ENCODE results near the gene UBL3.

The UBL3 gene

GRCh38 chr13:29856426-29856825 is 6.0 kb upstream of the UBL3 start:
- DNase-seq (ENCODE audit: low read depth): no peak

DNA sequence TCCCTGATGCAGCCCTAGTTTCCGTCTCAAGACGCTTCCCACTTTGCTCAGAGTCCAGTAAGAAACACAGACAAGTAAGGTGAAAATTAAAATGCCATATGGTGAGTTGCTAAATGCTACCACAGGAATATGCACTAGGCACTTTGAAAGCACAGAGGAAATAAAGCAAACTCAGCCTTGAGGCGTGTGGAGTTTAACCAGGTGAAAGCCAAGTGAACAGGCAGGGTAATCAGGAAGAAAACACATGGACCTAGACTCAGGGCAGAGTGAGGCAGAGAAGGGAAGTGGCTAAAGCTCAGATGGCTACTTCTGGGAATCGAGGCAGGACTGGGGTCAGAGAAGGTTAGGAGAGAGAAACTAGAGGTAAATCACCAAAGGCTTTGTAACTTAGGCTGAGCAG is 5.4 kb upstream of the UBL3 start:
- no peak for DNase-seq (ENCODE audit: low read depth)

GRCh38 chr13:29855009-29855408 is 4.6 kb upstream of the UBL3 start:
- no peak for DNase-seq (ENCODE audit: low read depth)

- no peak for DNase-seq (ENCODE audit: low read depth)
These were observed 2.7 kb upstream of the UBL3 start for GRCh38 chr13:29853131-29853530.

DNA sequence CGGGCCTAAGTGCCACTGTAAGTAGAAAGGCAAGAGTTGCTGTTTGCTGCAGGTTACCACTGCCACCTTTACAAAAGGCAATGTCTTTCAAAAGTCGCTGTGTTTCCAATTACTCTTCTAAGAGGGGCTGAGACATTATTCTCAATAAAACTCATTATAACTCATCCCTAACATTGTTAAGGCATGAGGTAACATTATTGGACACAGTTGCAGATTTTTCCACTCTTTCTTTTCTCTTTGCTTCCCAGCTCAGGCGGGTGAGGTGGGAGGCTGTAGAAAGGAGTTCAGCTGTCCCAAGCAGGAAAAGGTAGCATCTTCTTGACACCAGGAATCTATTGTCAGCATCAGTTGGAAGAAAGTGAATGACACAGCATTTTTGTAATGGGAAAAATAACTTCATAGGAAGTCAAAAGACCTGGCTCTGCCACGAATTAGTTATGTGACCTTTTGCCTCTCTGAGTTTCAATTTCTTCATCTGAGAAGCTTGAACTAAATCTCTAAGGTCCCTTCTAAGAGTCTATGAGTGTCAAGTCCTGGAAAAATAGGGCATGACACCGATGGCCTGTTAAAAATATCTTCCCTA is 2.1 kb upstream of the UBL3 start:
- DNase-seq (ENCODE audit: low read depth): no peak

GRCh38 chr13:29849731-29850212 is 645 bp downstream of the UBL3 start:
- peak; percentile 2 for DNase-seq (ENCODE audit: low read depth)

DNA sequence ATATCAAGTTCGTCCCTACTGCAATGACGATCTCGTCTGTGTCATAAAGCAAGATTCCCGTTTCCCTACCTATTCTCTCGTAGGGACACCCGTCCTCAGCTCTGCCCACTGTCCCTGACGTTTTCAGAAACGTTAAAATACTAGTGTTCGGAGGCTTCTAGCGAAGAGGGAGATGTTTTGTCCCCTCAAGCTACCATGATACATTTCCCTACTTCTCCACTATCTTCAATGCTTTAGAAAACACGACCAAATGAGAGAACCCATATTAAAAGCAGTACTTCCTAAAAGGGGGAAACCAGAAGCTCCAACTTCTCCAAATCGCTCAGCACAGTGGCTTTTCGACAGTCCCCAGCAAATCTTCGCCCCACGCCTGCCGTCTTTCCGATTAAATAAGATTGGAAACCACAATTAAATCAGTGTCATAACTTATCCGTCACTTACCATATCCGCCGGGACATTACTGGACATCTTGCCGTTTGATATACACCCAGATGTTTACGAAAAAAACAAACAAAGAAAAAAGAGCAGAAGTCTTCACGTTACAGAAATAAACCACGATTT is 1.3 kb downstream of the UBL3 start:
- DNase-seq (ENCODE audit: low read depth): peak; percentile 4

- no peak for DNase-seq (ENCODE audit: low read depth)
These were observed 2.9 kb downstream of the UBL3 start for GRCh38 chr13:29847501-29847983.

DNA sequence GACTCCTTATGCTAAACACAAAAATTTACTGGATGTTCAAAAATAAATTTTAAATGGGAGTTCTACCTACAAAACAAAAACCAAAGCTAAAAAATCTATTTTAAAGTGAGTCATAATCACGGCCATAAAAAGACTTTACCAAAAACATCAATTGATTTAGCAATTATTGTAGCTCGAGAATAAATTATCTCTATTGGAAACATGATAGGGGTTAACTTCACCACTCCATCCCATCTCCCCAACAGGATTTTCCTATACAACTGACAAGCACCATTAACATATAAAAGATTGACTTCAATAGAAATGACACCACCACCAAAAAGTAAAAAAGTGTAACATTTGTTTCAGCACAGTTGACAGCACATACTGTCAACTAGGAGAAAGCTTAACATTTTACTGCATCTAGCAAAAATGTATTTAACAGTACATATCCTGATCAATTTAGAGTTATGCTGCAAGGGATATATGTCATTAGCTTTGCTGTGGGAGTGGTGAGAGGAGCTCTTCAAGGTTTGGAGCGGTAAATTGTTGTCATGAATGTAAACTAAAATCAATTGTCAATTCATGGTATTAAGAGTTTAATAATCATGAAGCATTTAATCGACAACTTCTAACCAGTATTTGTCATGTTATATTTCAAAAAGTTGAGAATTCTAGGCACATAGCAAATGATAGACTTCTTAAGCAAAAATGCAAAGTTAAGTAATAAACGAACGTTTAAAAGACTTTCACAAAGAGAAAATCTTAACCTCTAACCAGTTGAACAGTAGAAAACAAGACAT is 3.8 kb downstream of the UBL3 start:
- DNase-seq (ENCODE audit: low read depth): no peak

DNA sequence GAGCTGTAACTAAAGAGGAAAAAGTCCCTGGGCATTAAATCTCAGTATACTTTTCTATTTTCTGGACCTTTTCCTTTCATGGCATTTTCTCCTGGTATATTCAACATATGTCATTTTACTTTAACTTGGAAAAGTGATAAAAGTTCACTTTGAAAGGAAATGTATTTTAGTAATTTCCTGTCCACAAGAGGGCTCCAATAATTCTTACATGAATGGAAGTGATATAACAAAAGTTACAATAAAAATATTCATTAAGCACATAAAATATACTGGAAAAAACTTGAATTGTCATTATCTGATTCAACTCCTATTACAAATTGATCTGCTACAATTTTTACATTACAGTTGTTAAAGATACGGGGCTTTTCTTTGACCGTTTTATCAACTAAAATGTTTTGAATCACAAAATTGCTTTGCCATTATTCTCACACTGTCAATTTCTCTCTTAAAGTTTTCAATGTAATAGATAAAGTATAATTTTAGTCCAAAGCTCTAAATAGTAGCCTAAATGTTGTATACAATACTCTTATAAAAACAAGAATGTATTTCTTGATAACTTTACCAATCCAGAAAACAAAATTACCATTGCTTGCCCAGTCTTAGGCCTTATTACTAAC is 4.9 kb downstream of the UBL3 start:
- no peak for DNase-seq (ENCODE audit: low read depth)

- no peak for DNase-seq (ENCODE audit: low read depth)
These were observed 6.0 kb downstream of the UBL3 start for GRCh38 chr13:29844441-29844840.

GRCh38 chr13:29840585-29840984 is 9.8 kb downstream of the UBL3 start:
- DNase-seq (ENCODE audit: low read depth): no peak

DNA sequence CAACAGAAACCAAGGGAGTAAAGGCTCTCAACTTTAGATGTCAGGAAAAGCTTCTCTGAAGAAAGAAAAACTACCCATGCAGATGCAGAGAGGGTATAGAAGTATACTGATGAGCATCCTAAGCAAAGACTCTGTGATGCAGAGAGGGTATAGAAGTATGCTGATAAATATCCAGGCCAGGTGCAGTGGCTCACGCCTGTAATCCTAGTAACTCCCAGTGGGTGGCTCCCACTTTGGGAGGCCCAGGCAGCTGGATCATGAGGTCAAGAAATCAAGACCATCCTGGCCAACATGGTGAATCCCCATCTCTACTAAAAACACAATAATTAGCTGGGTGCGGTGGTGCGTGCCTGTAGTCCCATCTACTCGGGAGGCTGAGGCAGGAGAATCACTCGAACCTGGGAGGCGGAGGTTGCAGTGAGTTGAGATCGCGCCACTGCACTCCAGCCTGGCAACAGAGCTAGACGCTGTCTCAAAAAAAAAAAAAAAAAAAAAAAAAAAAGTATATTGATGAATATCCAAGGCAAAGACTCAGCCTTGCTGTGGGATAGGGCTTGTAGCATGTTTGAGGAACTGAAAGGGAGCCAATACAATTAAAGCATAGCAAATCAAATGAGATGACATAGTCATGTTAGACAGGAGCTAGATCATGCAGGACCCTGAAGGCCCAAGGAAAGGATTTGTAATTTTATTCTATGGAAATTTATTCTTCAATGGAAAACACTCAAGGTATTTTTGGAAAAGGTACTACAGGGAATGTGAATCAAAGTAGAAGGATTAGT is 14.9 kb downstream of the UBL3 start:
- DNase-seq (ENCODE audit: low read depth): no peak

- DNase-seq (ENCODE audit: low read depth): no peak
These were observed 17.6 kb downstream of the UBL3 start for GRCh38 chr13:29832761-29833298.

GRCh38 chr13:29830000-29830399 is 20.4 kb downstream of the UBL3 start:
- no peak for DNase-seq (ENCODE audit: low read depth)

- DNase-seq (ENCODE audit: low read depth): no peak
These were observed 31.3 kb downstream of the UBL3 start for GRCh38 chr13:29819143-29819542.

DNA sequence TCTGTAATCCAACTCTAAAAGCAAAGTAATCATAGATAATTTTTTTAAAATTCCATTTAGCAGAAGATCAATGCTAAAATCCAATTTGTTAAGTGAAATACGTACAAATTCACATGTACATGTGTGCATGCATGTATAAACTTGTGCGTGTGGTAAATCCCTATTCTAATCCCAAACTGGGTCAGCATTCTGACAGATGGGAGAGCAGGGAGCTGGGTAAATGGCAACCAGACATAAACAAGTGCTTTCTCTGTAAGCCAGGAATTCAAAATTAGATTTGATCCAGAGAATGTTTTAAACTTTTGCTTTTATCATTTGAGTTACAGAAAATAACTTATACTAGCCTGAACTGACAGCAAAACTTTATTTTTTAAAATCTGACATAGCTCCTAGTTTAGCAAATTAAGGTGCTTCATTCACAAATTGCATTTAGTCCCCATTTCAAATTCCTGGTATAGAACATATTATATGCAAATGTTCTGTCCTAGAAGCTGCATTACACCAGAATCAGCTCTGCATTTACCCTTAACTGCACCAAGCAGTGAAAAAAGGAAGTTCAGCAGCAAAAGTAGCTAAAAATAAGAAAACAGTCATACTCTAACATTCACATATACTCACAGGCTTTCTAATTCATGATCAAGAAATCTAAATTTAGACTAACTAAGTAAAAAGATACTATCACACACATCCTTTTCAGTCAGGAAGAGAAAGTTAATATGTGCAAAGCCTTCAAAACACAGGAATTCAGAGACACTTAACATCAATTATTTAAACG is 32.6 kb downstream of the UBL3 start:
- no peak for DNase-seq (ENCODE audit: low read depth)

DNA sequence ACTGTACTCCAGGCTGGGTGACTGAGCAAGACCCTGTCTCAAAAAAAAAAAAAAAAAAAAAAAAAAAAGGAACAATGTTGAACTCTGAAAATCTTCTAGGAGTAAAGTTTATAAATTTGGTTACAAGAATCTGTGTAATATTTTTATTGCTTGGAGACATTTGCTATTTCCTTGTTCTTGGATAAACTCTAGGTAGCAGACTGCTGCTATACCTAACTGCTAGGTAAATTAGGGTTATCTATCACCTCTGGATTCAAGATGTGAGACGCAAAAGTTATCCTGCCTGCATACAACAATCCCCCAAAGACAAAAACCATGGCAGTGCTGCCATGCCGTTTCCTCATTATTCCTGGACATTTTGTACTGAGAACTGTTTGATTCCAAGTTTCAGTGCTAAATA is 33.7 kb downstream of the UBL3 start:
- DNase-seq (ENCODE audit: low read depth): no peak

DNA sequence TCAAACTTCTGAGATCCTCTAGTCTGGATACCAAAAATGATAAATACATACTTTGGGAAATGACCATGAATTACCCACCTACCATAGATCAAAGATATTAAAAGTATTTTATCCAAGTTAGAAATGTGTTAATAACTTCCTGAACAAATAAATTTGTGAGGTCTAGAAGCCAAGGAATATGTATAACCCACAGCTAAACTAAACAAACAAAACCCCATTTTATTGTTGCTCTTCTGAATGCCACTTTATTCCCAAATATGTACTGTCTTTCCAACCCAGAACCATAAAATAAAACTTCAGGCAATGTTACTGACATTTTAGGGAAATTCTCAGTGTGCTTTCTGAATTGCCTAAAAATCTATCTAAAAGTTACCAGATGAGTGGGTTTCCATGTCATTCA is 35.1 kb downstream of the UBL3 start:
- no peak for DNase-seq (ENCODE audit: low read depth)

GRCh38 chr13:29810898-29811297 is 39.5 kb downstream of the UBL3 start:
- no peak for DNase-seq (ENCODE audit: low read depth)

GRCh38 chr13:29810145-29810742 is 40.2 kb downstream of the UBL3 start:
- no peak for DNase-seq (ENCODE audit: low read depth)

All from stimulated activated CD8-positive, alpha-beta memory T cell treated with anti-CD3 and anti-CD28 coated beads, Interleukin-15, amount 100 ng/mL, for 1 hour (primary cell).